Measurements from ENCODE around the gene PRKAG2.

GRCh38 chr7:151900591-151900985 is 23.7 kb upstream of the PRKAG2 start:
- TF ChIP-seq CTCF (conservative IDR thresholded peaks at IDR 0.05; ENCODE audit: low read length) (no peak), EZH2phosphoT487 (IDR thresholded peaks at IDR 0.05; ENCODE audit: borderline replicate concordance) (no peak)
